A673 (cell line): ENCODE data around the gene C16orf74.

ENCODE experiments used
- CTCF ChIP-seq: fragments of 300-800, 200-600 bp; sonication (generic); conservative IDR thresholded peaks from 2 replicates; pipeline ENCODE4 v1.5.1; 2017; ENCODE audit warnings: low read depth, mild to moderate bottlenecking, antibody characterized with exemption, low read length, moderate library complexity, mixed read lengths
- EZH2 ChIP-seq: fragments of 200-600 bp; sonication (generic); IDR thresholded peaks from 2 replicates; pipeline ENCODE4 v1.6.1; 2017; ENCODE audit warnings: borderline replicate concordance, low read depth, mild to moderate bottlenecking, mixed read lengths, antibody characterized with exemption, low read length; ENCODE audit not compliant: poor library complexity, severe bottlenecking

DNA sequence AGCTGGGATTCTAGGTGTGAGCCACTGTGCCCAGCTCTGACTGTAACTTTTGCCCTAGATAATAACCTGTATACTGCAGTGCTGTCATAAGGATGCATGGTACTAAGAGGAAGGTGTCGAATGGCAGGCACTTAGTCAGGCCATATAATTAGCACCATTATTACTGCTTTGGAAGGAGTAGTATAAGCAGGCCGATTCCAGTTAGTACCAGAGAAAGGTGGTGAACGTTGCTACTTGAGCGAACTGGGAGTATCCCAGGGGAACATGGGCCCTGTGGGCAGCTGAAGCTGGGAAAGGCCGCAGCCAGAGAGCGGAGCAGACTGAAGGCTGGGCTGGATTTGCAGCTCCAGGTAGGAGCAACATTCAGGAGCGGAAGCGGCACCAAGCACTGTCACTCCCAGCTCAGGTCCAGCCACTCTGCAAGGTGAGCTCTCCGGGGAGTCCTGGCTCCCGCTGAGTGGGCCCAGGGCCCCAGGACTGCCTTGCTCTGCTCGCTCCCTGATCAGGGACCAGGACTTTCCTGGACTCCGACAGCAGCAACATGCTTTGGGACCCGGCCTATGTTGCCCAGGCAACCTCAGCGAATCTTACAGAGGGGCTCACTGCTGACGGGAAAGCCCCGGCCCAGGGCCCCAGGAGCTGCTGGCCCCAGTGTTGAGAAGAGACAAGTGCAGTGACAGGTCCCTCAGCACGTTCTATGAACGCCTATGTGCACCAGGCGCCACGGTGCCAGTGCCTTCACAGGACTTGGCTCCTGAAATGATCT lies 28.6 kb downstream of the C16orf74 start:
- no peak for TF ChIP-seq EZH2
- TF ChIP-seq CTCF, result no peak
